HepG2 (cell line): ENCODE measurements around the gene TNNI3K. TPM values are rescaled to one million over a fixed set of nuclear protein-coding genes. Genes with fewer than 3 reads are reported as not detected.

Experiments
- ATAC-seq: fragments of 200-7000 bp; cut with Tn5 transposase; 3 replicates; pipeline ENCODE4 v1.9.1; 2020; ENCODE audit warnings: mild to moderate bottlenecking, moderate library complexity
- BruUV-seq: library from RNA; stranded (reverse); fragments of 400-500 nt; replicated peaks from 2 replicates; lab custom pipeline; 2021; lab: Mats Ljungman, UMichigan
- CTCF ChIA-PET: fragments of 300-600 bp; formaldehyde crosslinking; extraction: SDS; loops from one replicate; lab custom pipeline; 2021; ENCODE audit warnings: low total read pairs, inconsistent platforms, low intra/inter-chr PET ratio; lab: Yijun Ruan, JAX
- POLR2A ChIA-PET: fragments of 350-600 bp; sonication (Branson Sonifier 250); formaldehyde crosslinking; loops from one replicate; lab custom pipeline; 2020; ENCODE audit warnings: antibody characterized with exemption, inconsistent platforms; lab: Yijun Ruan, JAX
- DNase-seq: peaks from one replicate; pipeline ENCODE4 v3.0.0-alpha.2; 2015; ENCODE audit warnings: low spot score
- FAIRE-seq: peaks from 3 replicates; lab custom pipeline; 2011; peaks lifted over from hg19 to GRCh38; lab: Jason Lieb, UNC
- H2AFZ ChIP-seq: one replicate; pipeline ENCODE4 v1.6.1; 2011; ENCODE audit warnings: low read length, inconsistent platforms
- H3K27ac ChIP-seq: fragments of 300-600 bp; 3 replicates; pipeline ENCODE4 v1.8.0; 2011; ENCODE audit warnings: mixed run types, mild to moderate bottlenecking, mixed read lengths, low read length, inconsistent platforms; ENCODE audit not compliant: insufficient read depth; ENCODE audit errors: extremely low read length
- H3K27me3 ChIP-seq, 2 experiments: fragments of 200-600 bp in 1 of 2; 2 replicates in 1 of 2; 3 replicates in 1 of 2; pipeline versions ENCODE4 v1.6.0 to v1.8.0; 2011; ENCODE audit warnings: low read length in 2 of 2, mild to moderate bottlenecking in 2 of 2, moderate library complexity in 2 of 2, inconsistent platforms in 1 of 2; ENCODE audit not compliant: insufficient read depth in 2 of 2, control insufficient read depth in 1 of 2
- H3K36me3 ChIP-seq, 2 experiments: fragments of 200-600 bp in 1 of 2; replicated peaks in 1 of 2; 2 replicates in 1 of 2; 3 replicates in 1 of 2; pipeline versions ENCODE4 v1.5.1 to v1.8.0; 2011; ENCODE audit warnings: low read length in 2 of 2, inconsistent platforms in 1 of 2; ENCODE audit not compliant: insufficient read depth in 2 of 2, control insufficient read depth in 1 of 2
- H3K4me1 ChIP-seq: 2 replicates; pipeline ENCODE4 v1.5.1; 2012; ENCODE audit warnings: low read length, inconsistent platforms; ENCODE audit not compliant: insufficient read depth
- H3K4me2 ChIP-seq: 2 replicates; pipeline ENCODE4 v1.6.0; 2011; ENCODE audit warnings: low read depth, low read length, inconsistent platforms
- H3K4me3 ChIP-seq, 3 experiments: fragments of 200-600 bp in 1 of 3; sonication (generic), shearing (Covaris generic) in 1 of 3; replicated peaks in 1 of 3; 2 replicates each; pipeline ENCODE4 v1.5.1; 2011 to 2016; ENCODE audit warnings: low read length in 3 of 3, inconsistent platforms in 2 of 3, low read depth in 2 of 3, mild to moderate bottlenecking in 2 of 3, control low read depth in 1 of 3, mixed read lengths in 1 of 3; ENCODE audit not compliant: insufficient read depth in 1 of 3
- H3K79me2 ChIP-seq: one replicate; pipeline ENCODE4 v1.6.1; 2011; ENCODE audit warnings: low read length, inconsistent platforms; ENCODE audit not compliant: insufficient read depth
- H3K9ac ChIP-seq: 2 replicates; pipeline ENCODE4 v1.6.0; 2011; ENCODE audit warnings: mild to moderate bottlenecking, low read depth, low read length, inconsistent platforms; ENCODE audit not compliant: insufficient read depth
- H3K9me3 ChIP-seq: 2 replicates; pipeline ENCODE4 v1.5.1; 2012; ENCODE audit warnings: mild to moderate bottlenecking, low read length
- H4K20me1 ChIP-seq: 2 replicates; pipeline ENCODE4 v1.6.0; 2011; ENCODE audit warnings: inconsistent platforms, mild to moderate bottlenecking, low read length, moderate library complexity; ENCODE audit not compliant: insufficient read depth
- KIAA2018 ChIP-seq: sonication (generic); formaldehyde crosslinking; IDR thresholded peaks from 2 replicates; pipeline ENCODE4 v1.5.0; 2020; ENCODE audit warnings: mild to moderate bottlenecking, missing genetic modification reagents, borderline replicate concordance
- PHF21A ChIP-seq: sonication (generic); formaldehyde crosslinking; IDR thresholded peaks from 2 replicates; pipeline ENCODE4 v1.5.0; 2020; ENCODE audit warnings: mild to moderate bottlenecking, missing genetic modification reagents
- REST ChIP-seq, 2 experiments: IDR thresholded peaks; 2 replicates each; pipeline ENCODE4 v1.6.1; 2011 to 2012; ENCODE audit warnings: low read length in 2 of 2, borderline replicate concordance in 1 of 2, low read depth in 1 of 2, mild to moderate bottlenecking in 1 of 2, moderate library complexity in 1 of 2
- ZNF263 ChIP-seq: sonication (generic); formaldehyde crosslinking; IDR thresholded peaks from 2 replicates; pipeline ENCODE4 v1.4.0; 2020; ENCODE audit warnings: missing genetic modification reagents
- WGBS: methylation state at CpG from one replicate; pipeline ENCODE4 v1.1.6; 2017; ENCODE audit warnings: low lambda C conversion rate; 5-methylcytosine and 5-hydroxymethylcytosine counted together
- in situ Hi-C: cut with HindIII; loops from 2 replicates; pipeline ENCODE4 v1.10.0; 2017; ENCODE audit warnings: low pct_unique_long_range_greater_than_20kb; ENCODE audit not compliant: extremely low pct_ligation_motif_present
- intact Hi-C: fragments of 100-400 bp; cut with micrococcal nuclease; formaldehyde crosslinking; loops from one replicate; pipeline ENCODE4 v1.10.0; 2022; ENCODE audit not compliant: unreplicated experiment
- polyA plus RNA-seq, 8 experiments: library from polyadenylated mRNA; depleted of rRNA in 3 of 8; stranded (reverse) in 7 of 8; unstranded in 1 of 8; fragments of >200 nt; fragmentation: Illumina TruSeq in 4 of 8; extraction: Trizol in 4 of 8; gene quantifications; 2 replicates each; pipeline versions ENCODE4 v1.2.1 to v1.2.3, GENCODE V29; 2011 to 2016; ENCODE audit warnings: low read depth in 4 of 8, missing spikeins in 1 of 8, mixed read lengths in 1 of 8; ENCODE audit not compliant: insufficient read depth in 1 of 8
- total RNA-seq, 5 experiments: library from RNA; depleted of rRNA; stranded (reverse); fragments of >200 nt; fragmentation: Illumina TruSeq; extraction: Trizol; gene quantifications; 2 replicates each; pipeline ENCODE4 v1.2.3, GENCODE V29; 2016; ENCODE audit warnings: low read depth in 1 of 5
- TF ChIP-seq, protein P1 (sequence below): sonication (generic); formaldehyde crosslinking; IDR thresholded peaks from 2 replicates; pipeline ENCODE4 v1.8.0; 2022; ENCODE audit warnings: mild to moderate bottlenecking, missing genetic modification reagents; ENCODE audit not compliant: insufficient replicate concordance

TNNI3K gene
- total and polyA plus RNA-seq, 2 of the 13 experiments (the other 11 are each of a cell fraction or from before 2014, with no cell fraction given): 1.1 TPM; not detected in 1

GRCh38 chr1:74286414-74286813 is 51.2 kb downstream of the TNNI3K start:
- no peaks in the 10 kb centered on the region for H3K4me1 ChIP-seq
- BruUV-seq: no TSS peak
- FAIRE-seq: no peak
- H3K79me2 ChIP-seq: no peaks in the 10 kb centered on the region
- H3K9ac ChIP-seq: no peak overlapping the region
- H3K4me3 ChIP-seq: no peak overlapping the region
- H3K27me3 ChIP-seq: no peaks in the 10 kb centered on the region
- no peak overlapping the region for H3K4me2 ChIP-seq
- no peak for ATAC-seq
- H3K9me3 ChIP-seq: 0 out of 2 replicates have a peak, but pooled peaks cover 13% of the 10 kb centered on the region
- H4K20me1 ChIP-seq: no peaks in the 10 kb centered on the region
- no peak overlapping the region for H3K27ac ChIP-seq
- WGBS: 0% methylated on average over 1 of the region's 2 CpGs
- no peak overlapping the region for H2AFZ ChIP-seq
- DNase-seq: no peak
- H3K36me3 ChIP-seq: no peaks in the 10 kb centered on the region
- ChIA-PET CTCF (no interaction called here), POLR2A (no interaction called here)
- in situ Hi-C loops: no loop called here
- intact Hi-C loops: no loop called here
- TF ChIP-seq ZNF263 (no peak), REST (IDR thresholded peaks at IDR 0.05; ENCODE audit: borderline replicate concordance in 1 of 2, low read depth in 1 of 2, low read length in 2 of 2) (no peak), KIAA2018 (CRISPR knock-in tag) (no peak), PHF21A (CRISPR knock-in tag) (no peak)
- TF ChIP-seq, protein P1, sequence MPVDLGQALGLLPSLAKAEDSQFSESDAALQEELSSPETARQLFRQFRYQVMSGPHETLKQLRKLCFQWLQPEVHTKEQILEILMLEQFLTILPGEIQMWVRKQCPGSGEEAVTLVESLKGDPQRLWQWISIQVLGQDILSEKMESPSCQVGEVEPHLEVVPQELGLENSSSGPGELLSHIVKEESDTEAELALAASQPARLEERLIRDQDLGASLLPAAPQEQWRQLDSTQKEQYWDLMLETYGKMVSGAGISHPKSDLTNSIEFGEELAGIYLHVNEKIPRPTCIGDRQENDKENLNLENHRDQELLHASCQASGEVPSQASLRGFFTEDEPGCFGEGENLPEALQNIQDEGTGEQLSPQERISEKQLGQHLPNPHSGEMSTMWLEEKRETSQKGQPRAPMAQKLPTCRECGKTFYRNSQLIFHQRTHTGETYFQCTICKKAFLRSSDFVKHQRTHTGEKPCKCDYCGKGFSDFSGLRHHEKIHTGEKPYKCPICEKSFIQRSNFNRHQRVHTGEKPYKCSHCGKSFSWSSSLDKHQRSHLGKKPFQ (CRISPR knock-in tag): no peak
